Stimulated activated effector memory CD8-positive, alpha-beta T cell treated with anti-CD3 and anti-CD28 coated beads, Interleukin-12 subunit alpha, Interleukin-12 subunit beta, amount 100 ng/mL, for 72 hours (primary cell): ENCODE data around the gene NGB.
A peak's percentile ranks its signal among the peaks of the same experiment; 100 is the strongest.
"Not testable (repeated sequence)": the region's sequence is repeated elsewhere in the genome, so short reads cannot be mapped to it uniquely, and the experiment has no call there.

ENCODE experiments used
- ATAC-seq: fragments of 150-1000 bp; cut with Tn5 transposase; 2 replicates; pipeline ENCODE4 v1.10.0; 2021
- DNase-seq, 2 donors: peaks; one replicate each; pipeline ENCODE4 v3.0.0; 2021 to 2022; ENCODE audit warnings: low spot score in 2 of 2
- H3K27ac Mint-ChIP-seq: one replicate; pipeline ENCODE4 v1.8.0; 2022; ENCODE audit warnings: mild to moderate bottlenecking, mixed read lengths
- H3K36me3 Mint-ChIP-seq: one replicate; pipeline ENCODE4 v1.8.0; 2022; ENCODE audit warnings: mild to moderate bottlenecking, mixed read lengths
- H3K4me1 Mint-ChIP-seq: one replicate; pipeline ENCODE4 v1.8.0; 2022; ENCODE audit warnings: mixed read lengths
- H3K4me3 Mint-ChIP-seq: one replicate; pipeline ENCODE4 v1.8.0; 2022; ENCODE audit warnings: mild to moderate bottlenecking, mixed read lengths
- H3K9me3 Mint-ChIP-seq: one replicate; pipeline ENCODE4 v1.8.0; 2022; ENCODE audit warnings: mixed read lengths

NGB gene

GRCh38 chr14:77271113-77271710 lies at the start of gene NGB:
Gene NGB (minus strand): TSS chr14:77271206. CDS start chr14:77270937, 269 bp downstream.
- peaks cover 2% of the 10 kb centered on the region for H3K9me3 Mint-ChIP-seq
- H3K4me3 Mint-ChIP-seq = peak within 1 kb of the TSS; percentile 32
- no peak for ATAC-seq
- peaks cover 17% of the 10 kb centered on the region for H3K4me1 Mint-ChIP-seq
- no peaks in the 10 kb centered on the region for H3K36me3 Mint-ChIP-seq
- DNase-seq = no peak
- no peak within 1 kb of the TSS for H3K27ac Mint-ChIP-seq

DNA sequence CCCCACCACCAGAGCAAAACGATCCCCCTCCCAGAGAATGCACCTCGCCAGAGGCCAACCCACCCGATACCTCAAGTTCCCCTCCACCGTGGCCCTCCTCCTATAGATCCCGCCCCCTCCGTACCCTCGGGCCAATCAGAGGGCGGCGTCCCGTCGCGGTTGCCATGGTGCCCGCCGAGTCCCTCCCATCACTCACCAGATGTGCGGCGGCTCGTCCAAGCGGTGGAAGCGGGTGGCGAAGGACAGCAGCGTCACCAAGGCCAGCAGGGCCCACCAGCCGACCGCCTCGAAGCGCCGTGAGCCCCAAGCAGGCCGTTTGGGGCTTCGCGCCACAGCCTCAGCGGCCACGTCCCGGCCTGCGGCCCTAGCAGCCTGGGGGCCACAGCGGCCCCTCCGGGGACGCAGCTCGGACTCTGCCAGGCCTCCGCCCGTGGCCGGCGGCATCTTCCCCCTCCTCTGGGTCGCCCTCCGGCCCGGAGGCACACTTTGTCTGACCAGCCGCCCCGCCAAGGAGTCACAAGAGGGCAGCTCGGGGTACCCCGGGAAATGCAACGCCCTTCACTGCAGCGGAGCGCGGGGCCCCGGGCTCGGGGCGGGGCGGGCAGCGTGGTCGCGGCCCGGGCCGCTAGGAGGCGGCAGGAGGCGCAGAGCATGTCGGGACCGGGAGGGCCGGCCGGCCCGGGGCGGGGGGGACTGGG lies 49.4 kb upstream of the NGB start, which contains the start of gene POMT2:
Gene POMT2 (minus strand): TSS at position 646 of the 698 bp plus-strand sequence. CDS start 202 bp downstream, at position 444.
- ATAC-seq = peak; percentile 79
- H3K9me3 Mint-ChIP-seq = no peaks in the 10 kb centered on the region
- H3K4me1 Mint-ChIP-seq = peaks cover 17% of the 10 kb centered on the region
- H3K27ac Mint-ChIP-seq = peak within 1 kb of the TSS; percentile 98
- H3K36me3 Mint-ChIP-seq = no peaks in the 10 kb centered on the region
- peak; percentile 93 to 97 for DNase-seq
- peak within 1 kb of the TSS; percentile 93 for H3K4me3 Mint-ChIP-seq

DNA sequence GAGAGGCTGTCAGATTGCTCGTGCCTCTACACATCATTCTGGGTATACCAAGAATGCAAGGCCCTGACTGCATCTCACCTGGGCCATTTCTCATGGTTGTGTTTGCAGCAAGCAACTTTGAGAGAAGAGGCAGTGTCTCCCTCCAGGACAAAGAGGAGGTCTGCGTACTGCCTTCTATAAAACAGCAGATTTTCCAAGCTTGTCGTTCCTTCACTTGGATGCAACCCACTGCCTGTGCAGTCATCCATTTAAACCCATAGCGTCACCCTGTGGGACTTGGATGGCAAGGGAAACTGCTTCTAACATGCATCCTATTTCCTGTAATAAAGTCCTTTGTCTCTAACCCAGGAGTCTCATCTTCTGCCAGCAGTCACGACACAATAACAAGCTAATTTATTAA lies 48.4 kb upstream of the NGB start:
- no peak overlapping the region for H3K4me3 Mint-ChIP-seq
- H3K27ac Mint-ChIP-seq = no peak overlapping the region
- H3K4me1 Mint-ChIP-seq = peaks cover 17% of the 10 kb centered on the region
- no peaks in the 10 kb centered on the region for H3K36me3 Mint-ChIP-seq
- no peaks in the 10 kb centered on the region for H3K9me3 Mint-ChIP-seq
- no peak for ATAC-seq
- no peak for DNase-seq

DNA sequence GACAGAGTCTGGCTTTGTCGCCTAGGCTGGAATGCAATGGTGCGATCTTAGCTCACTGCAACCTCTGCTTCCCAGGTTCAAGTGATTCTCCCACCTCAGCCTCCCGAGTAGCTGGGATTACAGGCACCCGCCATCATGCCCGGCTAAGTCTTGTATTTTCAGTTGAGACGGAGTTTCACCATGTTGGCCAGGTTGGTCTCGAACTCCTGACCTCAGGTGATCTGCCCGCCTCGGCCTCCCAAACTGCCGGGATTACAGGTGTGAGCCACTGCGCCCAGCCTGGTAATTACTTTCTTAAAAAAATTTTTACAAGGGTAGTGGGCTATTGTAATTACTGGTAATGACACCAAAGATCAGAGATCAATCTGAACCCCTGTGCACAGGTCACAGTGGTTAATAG lies 47.8 kb upstream of the NGB start:
- H3K9me3 Mint-ChIP-seq, H3K27ac Mint-ChIP-seq, ATAC-seq, H3K4me3 Mint-ChIP-seq, H3K36me3 Mint-ChIP-seq, DNase-seq: not testable (repeated sequence)
- H3K4me1 Mint-ChIP-seq = peaks cover 17% of the 10 kb centered on the region

DNA sequence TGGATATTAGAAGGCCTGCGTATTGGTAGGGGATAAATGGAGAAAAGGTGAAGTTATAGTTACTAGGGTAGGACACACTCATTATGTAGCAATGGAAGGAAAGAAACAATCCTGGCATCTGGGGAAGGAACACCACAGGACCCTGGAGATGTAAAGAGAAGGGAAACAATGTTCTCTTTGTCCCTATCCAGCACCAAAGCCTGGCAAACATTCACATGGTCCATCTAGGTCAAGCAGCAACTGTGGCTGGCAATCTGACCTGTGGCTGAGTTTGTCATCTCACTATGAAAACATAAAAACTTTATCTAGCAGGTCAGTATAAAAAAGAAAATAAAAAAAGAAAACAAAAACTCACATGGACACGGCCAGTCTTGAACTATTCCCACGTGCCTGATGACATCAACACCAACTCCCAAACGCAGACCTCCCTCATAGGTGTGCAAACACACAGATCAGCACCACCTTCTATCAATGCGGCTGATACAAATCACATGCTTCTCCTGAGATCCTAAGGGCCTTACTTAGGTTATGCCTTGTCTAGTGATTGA lies 47.1 kb upstream of the NGB start:
- Mint-ChIP-seq H3K4me3 (no peak overlapping the region), H3K36me3 (no peaks in the 10 kb centered on the region)

GRCh38 chr14:77316872-77317301 lies 45.9 kb upstream of the NGB start:
- no peak overlapping the region for H3K27ac Mint-ChIP-seq
- ATAC-seq (no peak), DNase-seq (no peak)
- H3K4me1 Mint-ChIP-seq = peaks cover 7% of the 10 kb centered on the region
- no peaks in the 10 kb centered on the region for H3K36me3 Mint-ChIP-seq
- H3K4me3 Mint-ChIP-seq = no peak overlapping the region
- no peaks in the 10 kb centered on the region for H3K9me3 Mint-ChIP-seq

More for the DNA sequence above, 47.1 kb upstream of the NGB start:
- Mint-ChIP-seq H3K4me1 (peaks cover 17% of the 10 kb centered on the region), H3K27ac (no peak overlapping the region), H3K9me3 (no peaks in the 10 kb centered on the region)
- DNase-seq (no peak), ATAC-seq (no peak)

DNA sequence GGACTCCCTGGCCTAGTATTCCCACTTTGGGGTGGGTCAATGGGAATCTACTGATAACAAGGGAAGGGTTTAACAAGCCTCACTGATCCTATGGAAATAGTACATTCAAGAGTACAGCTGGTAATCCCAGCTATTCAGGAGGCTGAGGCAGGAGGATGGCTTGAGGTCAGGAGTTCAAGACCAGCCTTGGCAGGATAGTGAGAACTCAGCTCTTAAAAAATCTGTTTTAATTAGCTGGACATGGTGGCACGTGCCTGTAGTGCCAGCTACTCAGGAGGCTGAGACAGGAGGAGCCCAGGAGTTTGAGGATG lies 45.1 kb upstream of the NGB start:
- Mint-ChIP-seq H3K4me1 (peaks cover 6% of the 10 kb centered on the region), H3K4me3 (no peak overlapping the region), H3K27ac (no peak overlapping the region), H3K36me3 (no peaks in the 10 kb centered on the region), H3K9me3 (no peaks in the 10 kb centered on the region)
- DNase-seq (no peak), ATAC-seq (no peak)

GRCh38 chr14:77314539-77315457 lies 43.8 kb upstream of the NGB start:
- H3K36me3 Mint-ChIP-seq = no peaks in the 10 kb centered on the region
- ATAC-seq = no peak
- peaks cover under 1% of the 10 kb centered on the region for H3K4me1 Mint-ChIP-seq
- no peak overlapping the region for H3K4me3 Mint-ChIP-seq
- no peak overlapping the region for H3K27ac Mint-ChIP-seq
- DNase-seq = no peak
- no peaks in the 10 kb centered on the region for H3K9me3 Mint-ChIP-seq

DNA sequence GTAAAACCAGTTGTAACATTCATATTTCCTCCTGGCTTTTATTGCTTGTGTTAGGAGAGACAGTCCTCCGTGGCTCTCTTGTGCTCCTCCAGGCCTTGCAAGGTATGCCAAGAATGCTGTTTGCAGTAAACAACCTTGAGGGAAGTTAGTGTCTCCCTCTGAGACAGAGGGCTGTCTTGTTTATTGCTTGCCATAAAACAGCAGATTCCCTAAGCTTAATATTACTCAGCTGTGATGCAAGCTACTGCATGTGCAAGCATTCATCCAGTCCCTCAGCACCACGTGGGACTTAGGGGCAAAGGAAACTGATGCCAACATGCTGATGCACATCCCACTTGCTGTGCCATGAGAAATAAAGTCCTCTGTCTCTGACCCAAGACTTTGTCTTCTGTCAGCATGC lies 43.0 kb upstream of the NGB start:
- Mint-ChIP-seq H3K4me1 (no peaks in the 10 kb centered on the region), H3K9me3 (no peaks in the 10 kb centered on the region), H3K36me3 (no peaks in the 10 kb centered on the region), H3K4me3 (no peak overlapping the region), H3K27ac (no peak overlapping the region)
- ATAC-seq = no peak
- no peak for DNase-seq

GRCh38 chr14:77313371-77313770 lies 42.4 kb upstream of the NGB start:
- Mint-ChIP-seq H3K4me3 (no peak overlapping the region), H3K36me3 (no peaks in the 10 kb centered on the region), H3K27ac (peak overlapping the region; percentile 21), H3K4me1 (no peaks in the 10 kb centered on the region), H3K9me3 (no peaks in the 10 kb centered on the region)
- DNase-seq = no peak
- ATAC-seq = no peak

DNA sequence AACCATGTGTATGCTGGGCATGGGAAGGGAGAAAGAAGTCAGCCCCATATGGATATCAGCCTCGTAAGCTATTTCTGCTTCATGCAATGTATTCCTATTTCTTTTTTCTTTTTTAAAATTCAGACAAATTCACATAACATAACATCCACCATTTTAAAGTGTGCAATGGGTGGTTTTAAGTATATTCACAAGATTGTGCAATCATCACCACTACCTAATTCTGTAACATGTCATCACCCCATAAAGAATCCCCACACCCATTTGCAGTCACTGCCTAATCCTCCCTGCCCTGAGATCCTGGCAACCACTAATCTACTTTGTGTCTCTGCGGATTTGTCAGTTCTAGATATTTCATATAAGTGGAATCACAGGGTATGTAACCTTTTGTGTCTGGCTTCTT lies 40.2 kb upstream of the NGB start:
- DNase-seq = no peak
- Mint-ChIP-seq H3K9me3 (no peaks in the 10 kb centered on the region), H3K36me3 (no peaks in the 10 kb centered on the region), H3K27ac (no peak overlapping the region), H3K4me1 (peaks cover 8% of the 10 kb centered on the region), H3K4me3 (no peak overlapping the region)
- ATAC-seq = no peak

- ATAC-seq (no peak), DNase-seq (no peak)
- H3K4me1 Mint-ChIP-seq = peaks cover 12% of the 10 kb centered on the region
- H3K4me3 Mint-ChIP-seq = no peak overlapping the region
- peak overlapping the region; percentile 64 for H3K27ac Mint-ChIP-seq
- no peaks in the 10 kb centered on the region for H3K9me3 Mint-ChIP-seq
- H3K36me3 Mint-ChIP-seq = no peaks in the 10 kb centered on the region
These were observed 39.0 kb upstream of the NGB start for GRCh38 chr14:77310026-77310425.

GRCh38 chr14:77309131-77309530 lies 38.1 kb upstream of the NGB start:
- no peaks in the 10 kb centered on the region for H3K9me3 Mint-ChIP-seq
- DNase-seq (no peak), ATAC-seq (no peak)
- peaks cover 20% of the 10 kb centered on the region for H3K4me1 Mint-ChIP-seq
- no peak overlapping the region for H3K4me3 Mint-ChIP-seq
- H3K27ac Mint-ChIP-seq = peak overlapping the region; percentile 71
- H3K36me3 Mint-ChIP-seq = no peaks in the 10 kb centered on the region

- Mint-ChIP-seq H3K36me3 (peaks cover 11% of the 10 kb centered on the region), H3K27ac (no peak overlapping the region), H3K9me3 (no peaks in the 10 kb centered on the region), H3K4me1 (peaks cover 31% of the 10 kb centered on the region), H3K4me3 (no peak overlapping the region)
- ATAC-seq = no peak
- no peak for DNase-seq
These were observed 36.0 kb upstream of the NGB start for GRCh38 chr14:77306851-77307496.

- H3K9me3 Mint-ChIP-seq = no peaks in the 10 kb centered on the region
- peaks cover 31% of the 10 kb centered on the region for H3K4me1 Mint-ChIP-seq
- no peak overlapping the region for H3K27ac Mint-ChIP-seq
- ATAC-seq (no peak), DNase-seq (no peak)
- H3K36me3 Mint-ChIP-seq = peaks cover 11% of the 10 kb centered on the region
- no peak overlapping the region for H3K4me3 Mint-ChIP-seq
These were observed 35.4 kb upstream of the NGB start for GRCh38 chr14:77306416-77306815.
